ENCODE measurements around the gene HGFAC.

Gene HGFAC

DNA sequence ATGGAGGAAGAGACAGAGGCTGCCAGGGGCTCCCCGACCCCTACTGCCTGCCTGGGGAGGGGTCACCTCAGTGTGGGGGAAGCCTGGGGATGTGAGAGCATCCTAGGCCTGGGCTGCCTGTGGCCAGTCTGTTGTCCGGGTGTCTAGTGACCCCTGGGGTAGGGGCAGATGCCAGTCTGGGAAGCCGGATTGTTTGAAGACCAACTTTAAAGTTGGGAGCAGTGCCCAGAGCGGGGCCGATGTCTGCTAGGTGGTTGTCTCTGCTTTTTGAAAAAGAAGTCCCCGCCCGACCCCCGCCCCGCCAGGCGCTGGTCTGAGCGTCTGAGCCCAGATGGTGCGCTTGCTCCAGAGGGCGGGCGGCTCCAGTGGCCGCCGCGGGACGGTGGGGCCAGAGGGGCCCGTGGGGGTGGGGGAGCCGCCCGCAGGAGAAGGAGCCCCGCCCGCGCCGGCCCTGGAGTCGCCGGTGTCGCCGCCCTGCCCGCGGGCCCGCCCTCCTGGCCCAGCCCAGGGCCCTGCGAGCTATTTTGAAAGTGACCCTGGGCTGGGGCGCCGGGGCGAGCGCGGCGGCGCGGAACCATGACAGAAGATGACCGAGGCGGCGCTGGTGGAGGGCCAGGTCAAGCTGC, 21.1 kb downstream of the HGFAC start, which contains the start of gene DOK7:
Gene DOK7, plus strand, starts transcription at position 517 of the 626 bp plus-strand sequence. Its CDS starts 70 bp downstream, at position 587.
- DNase-seq (ENCODE audit: low spot score) = no peak

DNA sequence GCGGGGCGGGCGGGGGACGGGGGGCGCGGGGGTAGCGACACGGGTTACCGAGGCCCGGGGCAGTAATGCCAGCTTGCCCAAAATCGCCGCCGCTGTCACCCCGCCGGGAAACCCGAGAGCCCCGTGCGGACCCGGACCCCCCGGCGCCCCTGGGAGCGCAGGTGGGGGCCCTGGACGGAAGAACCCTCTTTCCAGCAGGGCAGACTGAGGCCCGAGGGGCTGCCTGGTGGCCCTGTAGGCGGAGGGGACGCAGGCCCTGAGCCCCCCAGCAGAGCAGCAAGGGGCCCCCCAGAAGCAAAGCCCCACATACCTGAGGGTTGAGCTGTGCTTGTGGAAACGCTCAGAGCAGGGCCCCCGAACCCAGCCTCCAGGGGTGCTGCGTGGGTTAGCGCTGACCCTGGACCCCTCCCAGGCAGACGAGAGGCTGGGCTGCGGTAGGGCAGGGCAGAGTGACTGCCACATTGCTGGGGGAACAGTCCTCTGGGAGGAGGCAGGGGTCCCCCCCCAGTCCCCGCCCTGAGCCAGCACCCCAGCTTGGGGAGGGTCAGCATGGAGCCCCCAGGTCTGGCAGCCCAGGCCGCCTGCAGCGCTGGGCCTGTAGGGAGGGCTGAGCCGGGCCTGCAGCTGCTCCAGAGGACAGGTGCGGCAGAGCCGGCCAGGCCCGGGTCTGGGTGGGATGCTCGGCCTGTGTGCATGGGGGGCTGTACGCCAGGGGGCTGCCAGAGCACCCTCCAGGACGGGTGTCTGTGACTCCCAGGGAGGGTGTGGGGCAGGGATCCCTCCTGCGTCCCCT, 22.0 kb downstream of the HGFAC start:
- DNase-seq (ENCODE audit: low spot score) = no peak

DNA sequence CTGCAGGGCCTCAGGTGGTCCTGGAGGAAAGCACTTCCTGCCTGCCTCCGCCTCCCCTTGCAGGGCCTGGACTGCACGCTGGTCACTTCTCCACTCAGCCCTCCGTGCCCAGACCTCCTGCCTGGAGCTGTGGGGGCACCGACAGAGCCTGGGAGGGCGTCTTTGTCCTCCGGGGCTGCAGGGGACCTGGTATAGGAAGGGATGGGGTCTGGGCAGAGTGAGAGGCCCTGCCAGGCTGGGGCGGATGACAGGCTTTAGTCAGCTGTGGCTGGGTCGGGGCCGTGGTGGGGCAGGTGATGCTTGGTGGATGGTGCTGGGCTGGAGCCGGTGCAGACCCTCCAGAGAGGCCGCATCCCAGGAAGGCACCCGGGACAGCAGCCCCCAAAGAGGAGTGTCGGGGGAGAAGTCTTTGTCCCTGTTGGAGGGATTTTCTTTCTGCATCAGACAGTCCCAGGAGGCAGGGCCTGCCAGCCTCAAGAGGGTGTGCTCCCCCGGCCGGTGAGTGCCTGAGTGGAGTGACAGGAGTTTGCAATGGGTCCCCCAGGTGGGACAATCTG, 22.7 kb downstream of the HGFAC start:
- no peak for DNase-seq (ENCODE audit: low spot score)

DNA sequence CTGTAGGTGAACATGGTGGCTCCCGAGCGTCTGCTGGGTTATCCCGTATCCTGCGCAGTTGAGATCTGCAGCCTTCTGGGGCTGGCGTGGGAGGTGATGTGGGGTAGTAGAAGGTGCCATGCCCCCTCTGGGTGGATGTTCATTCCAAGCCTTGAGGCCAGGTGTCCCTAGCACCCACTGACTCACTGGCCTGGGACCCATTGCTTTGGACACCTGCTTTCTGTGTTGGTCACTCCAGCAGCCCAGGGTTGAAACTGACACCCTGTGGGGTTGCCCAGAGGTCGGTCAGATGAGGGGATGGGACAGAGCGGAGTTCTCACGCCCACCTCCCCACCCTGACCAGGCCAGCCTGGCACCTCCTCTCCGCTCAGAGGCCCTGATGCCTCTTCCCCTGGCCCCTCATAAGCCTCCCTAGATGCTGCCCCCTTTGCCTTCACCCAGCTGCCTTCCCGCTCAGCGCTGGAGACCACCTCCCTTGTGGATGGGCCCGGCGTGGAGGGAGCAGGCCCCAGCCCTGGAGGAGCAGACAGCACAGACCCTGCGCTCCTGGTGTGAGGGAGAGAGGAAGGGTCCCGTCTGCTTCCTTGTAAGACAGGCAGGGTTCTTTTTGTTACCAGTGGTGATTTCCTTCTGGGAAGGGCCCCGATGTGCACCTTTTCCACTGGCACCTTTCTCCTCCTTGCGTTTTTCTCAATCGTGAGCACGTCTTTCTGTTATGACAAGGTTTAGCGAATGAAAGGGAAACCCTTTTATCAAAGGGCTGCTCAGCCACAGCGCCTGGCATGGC, 23.3 kb downstream of the HGFAC start:
- no peak for DNase-seq (ENCODE audit: low spot score)

DNA sequence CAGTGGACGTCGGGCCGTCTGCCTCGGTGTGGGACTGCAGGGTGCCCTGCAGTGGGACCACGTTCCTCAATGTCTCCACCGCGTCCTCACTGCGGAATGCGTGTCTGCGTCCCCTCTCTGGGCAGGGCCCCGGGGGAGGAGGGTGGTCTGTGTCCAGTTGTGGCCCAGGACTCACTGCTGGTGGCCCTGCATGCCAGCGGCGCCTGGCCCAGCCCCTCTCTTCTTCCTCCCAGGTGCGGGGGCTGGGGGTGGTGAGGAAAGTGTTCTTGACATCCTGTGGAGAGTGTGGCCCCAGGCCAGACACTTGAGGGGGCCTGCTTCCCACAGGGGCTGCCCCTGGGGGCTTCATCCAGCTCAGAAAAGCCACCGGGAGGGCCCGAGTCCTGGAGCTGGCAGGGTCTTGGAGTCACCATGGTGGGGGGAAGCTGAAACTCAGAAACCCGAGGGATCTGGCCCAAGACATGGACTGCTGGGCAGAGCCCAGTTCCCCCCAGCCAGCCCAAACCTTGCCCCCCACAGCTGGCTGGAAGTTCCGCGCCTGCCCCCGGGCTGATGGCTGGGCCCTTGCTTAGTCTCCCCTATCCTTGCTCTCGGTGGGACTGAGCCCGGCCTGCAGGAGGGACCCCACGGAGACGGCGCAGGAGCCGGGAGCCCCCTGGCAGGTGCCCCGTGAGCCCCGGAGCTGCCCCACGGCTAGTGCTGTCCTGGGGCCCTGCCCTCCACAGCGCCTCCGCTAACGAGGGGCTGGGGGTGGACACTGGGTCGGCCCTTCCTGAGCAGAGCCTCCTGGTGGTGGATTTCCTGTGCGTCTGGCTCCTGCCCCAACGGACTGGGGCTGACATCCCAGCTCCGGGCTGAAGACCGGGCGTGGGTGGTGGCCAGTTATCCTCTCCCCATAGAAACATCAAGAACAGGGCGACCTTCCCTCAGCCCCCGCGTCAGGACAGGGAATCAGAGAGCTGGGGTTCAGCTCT, 24.2 kb downstream of the HGFAC start:
- DNase-seq (ENCODE audit: low spot score) = no peak

DNA sequence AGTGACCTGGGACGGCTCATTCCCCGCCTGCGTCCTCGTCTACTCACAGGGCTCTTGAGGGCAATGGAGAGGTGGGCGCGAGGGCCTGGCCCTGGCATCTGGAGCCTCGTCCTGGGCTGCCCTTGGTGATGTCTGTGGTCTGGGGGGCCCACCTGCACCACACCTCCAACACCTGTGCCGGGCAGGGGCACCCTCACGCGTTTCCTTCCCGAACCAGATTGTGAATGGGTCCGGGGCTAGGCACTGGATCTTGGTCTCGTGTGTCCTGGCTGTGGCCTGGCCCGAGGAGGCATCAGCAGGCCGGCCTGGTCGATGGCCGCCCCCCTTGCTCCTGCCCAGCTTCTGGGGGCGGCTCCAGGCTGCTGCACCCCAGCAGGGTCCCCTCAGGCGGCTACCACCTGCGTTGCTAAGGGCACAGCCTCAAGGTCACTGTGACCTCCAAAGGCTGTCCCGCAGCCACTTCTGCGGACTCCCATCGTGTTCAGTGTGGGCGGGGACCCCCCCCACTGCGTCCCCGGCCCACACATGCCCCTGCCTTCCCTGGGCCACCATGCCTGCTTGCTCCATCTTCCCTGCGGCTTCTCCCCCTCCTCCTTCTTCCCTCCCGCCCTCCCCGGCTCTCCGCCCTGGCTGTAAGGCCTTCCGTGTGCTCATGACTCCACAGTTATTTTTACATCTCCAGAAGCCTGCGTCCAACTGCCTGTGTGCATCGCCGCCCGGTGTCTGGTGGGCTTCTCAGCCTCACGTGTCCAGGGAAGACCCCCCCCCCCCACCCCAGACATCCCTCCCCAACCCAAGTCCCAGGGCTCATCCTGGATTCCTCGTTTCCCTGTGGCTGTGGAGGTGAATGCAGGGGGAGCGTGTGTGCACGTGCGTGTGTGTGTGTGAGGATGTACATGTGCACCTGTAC, 25.2 kb downstream of the HGFAC start:
- DNase-seq (ENCODE audit: low spot score) = no peak

DNA sequence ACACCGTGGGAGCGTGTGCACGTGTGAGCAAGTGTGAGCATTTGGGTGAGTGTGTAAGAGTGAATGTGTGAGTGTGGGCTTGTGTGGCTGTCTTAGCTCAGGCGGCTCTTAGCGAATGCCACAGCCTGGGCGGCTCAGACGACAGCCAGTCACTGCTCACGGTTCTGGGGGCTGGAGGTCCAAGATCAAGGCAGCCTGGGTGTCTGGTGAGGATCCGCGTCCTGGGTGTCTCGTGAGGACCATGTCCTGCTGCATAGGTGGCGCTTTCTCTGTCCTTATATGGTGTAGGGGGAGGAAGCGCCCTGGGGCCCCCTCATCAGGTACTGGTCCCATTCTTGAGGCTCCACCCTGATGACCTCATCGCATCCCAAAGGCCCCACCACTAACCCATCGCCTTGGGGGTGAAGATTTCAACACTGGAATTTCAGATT, 25.8 kb downstream of the HGFAC start:
- DNase-seq (ENCODE audit: low spot score) = no peak

DNA sequence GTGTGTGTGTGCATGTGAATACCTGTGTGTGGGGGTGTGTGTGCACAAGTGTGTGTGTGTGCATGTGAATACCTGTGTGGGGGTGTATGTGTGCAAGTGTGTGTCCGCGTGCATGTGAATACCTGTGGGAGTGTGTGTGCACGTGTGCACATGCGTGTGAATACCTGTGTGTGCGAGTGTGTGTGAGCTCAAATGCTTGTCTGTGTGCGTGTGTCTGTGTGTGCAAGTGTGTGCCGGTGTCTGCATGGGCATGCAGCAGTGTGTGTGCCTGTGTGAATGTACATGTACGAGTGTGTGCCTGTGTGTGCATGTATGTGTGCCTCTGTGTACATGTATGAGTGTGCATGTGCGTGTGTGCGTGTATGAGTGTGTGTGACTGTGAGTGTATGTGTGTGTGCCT, 26.4 kb downstream of the HGFAC start:
- DNase-seq (ENCODE audit: low spot score) = no peak

DNA sequence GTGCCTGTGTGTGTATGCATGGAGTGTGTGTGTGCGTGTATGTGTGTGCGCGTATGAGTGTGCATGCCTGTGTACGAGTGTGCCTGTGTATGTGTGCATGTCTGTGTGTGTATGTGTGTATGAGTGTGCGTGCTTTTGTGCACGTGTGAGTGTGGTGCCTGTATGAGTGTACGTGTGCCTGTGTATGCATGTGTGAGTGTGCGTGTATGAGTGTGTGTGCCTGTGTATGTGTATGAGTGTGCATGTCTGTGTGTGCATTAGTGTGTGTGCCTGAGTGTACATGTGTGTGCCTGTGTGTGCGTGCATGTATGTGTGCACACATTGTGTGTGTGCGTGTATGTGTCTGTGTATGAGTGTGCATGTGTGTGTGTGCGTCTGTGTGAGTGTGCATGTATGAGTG, 27.0 kb downstream of the HGFAC start:
- DNase-seq (ENCODE audit: low spot score) = no peak

DNA sequence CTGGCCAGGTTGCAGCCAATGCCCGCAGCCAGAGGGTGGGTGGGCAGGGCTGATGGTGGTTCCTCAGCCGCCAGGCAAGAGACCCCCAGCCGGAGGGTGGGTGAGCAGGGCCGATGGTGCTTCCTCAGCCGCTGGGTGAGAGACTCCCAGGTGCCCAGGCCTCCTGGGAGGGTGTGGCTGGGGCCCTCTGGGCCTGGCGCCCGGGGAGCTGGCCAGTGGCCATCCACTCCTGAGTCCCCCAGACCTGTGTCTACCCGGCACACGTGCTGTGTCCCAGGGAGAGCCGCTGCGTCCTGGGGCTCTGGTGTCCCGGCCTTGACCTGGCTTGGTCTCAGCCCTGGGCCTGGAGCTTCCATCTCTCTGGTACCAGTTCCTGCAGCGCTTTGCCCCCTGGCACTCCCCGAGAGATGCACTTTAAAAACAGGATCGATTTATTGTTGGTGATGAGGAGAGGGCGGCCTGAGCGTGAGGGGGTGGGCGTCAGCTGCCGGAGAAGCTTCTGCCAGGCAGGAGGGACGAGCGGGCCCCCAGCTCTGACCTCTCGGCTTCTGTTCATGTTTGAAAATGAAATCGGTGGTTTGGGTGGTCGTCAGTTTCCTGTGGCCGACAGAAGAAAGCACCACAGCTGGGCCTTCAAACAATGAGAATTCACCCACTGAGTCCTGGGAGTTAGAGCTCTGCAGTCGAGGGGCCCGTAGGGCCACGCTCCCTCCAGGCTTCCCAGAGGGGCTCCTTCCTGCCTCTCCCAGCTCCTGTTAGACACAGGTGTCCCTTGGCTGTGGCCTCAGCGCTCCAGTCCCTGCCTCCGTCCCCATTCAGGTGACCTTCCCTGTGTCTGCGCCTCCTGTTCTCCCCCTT, 27.8 kb downstream of the HGFAC start:
- DNase-seq (ENCODE audit: low spot score) = no peak

DNA sequence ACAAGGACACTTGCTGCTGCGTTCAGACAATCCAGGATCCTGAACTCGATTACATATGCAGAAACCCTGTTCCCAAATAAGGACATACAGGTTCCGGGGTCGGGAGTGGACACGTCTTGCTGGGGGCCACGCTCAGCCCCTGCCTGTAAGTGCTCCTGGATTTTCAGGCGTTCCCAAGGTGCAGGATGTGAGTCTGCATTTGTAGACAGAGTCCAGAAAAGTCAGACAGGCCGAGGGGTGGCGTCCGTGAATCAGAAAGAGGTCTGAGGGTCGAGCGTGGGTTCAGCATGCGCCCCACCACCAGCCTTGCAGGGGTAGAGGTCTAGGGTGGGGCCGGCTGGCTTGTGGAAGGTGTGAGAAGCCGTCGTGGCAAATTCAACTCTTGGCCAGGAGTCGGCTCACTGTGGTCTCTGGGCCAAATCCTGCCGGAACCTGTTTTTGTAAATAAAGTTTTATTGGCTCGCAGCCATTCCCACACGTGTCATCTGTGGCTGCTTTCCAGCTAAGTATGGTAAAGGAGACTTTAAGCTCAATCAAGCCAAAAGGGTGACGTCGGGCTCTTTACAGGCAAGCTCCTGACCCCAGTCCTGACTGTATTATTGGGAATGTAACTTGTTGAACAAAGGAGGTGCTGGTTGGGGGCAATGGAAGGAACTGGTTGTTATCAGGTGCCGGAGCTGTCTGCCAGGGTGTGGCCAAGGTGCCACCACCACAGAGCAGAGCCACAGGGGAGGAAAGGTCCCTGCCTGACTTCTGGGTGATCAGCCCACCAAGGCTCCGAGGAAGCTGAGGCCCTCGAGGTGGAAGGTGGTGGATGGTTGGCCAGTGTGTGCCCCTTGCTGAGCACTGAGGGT, 28.7 kb downstream of the HGFAC start:
- DNase-seq (ENCODE audit: low spot score) = no peak

DNA sequence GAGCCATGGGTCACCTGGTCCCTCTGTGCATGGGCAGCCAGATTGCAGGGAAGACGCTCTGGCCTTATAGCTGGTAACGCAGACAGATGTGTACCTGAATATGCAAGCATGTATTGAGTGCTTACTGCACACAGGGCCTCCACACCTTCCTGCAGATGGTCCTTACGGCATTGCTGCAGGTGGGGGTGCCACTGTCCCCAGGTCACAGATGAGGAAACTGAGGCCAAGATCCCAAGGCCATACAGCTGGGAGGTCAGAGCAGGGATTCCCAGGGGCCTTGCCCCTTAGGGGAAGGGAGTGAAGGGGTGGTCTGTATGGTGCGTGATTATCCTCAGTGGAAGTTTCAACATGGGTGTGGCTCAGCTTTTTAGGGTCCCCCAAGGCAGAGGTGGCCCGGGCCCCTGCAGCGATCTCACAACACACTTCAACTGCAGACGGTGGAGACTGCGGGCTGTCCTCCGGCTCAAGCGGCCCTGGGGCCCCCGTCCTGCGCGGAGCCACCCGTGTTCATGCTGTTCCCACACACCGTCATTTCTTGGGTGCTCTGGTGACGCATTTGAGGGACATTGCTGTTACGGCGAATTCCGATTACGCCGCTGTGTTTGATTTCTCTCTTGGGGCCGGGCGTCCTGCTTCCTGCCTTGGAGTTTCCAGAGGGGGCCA, 29.5 kb downstream of the HGFAC start:
- no peak for DNase-seq (ENCODE audit: low spot score)

DNA sequence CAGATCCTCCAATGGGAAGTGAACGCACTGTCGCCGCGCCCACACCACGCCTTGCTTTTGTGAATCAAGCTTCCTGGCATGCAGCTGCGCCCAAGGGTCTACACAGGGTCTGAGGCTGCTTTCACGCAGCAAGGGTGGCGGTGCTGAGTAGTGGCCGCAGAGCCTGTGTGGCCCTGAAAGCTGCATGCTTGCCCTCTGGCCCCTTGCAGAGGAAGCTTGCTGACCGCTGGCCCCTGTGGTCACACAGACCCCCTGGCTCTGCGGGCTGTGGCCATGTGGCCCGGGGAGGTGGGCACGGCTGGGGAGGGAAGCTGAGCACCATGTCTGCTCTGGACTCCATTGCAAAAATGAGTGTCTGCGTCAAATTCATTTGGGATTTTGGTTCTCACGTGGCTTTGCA, 30.1 kb downstream of the HGFAC start:
- DNase-seq (ENCODE audit: low spot score) = no peak

DNA sequence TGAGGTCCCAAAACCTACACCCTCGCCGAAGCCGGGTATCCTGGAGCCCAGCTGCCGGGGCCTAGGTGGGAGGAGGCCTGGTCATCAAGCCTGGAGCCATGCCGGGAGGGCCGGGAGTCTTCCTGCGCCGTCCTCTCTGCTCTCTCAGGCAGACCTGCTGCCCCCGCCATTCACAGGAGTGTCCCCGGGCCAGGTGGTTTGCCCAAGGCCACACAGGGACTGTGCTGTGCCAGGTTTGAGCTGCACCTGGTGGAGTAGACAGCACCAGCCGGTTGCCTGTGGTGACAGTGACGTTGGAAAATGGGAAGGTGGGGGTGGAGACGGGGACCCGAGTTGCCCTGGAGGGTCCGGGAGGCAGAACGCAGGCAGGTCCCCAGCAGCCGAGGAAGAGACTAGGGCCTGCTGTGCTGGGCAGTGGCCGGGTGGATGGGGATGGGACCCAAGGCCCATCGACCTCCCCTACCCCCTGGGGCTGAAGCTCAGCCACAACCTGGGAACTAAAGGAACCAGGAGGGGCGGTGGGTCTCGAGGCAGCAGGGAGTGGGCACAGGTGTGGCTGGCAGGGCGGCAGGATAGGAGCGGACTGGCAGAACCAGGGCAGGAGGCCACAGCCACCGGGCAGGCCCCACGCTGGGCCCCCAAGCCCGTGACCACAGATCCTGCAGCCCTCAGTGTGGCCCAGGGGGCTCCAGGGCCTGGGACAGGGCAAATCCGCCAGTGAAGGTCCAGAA, 30.8 kb downstream of the HGFAC start:
- DNase-seq (ENCODE audit: low spot score) = no peak

DNA sequence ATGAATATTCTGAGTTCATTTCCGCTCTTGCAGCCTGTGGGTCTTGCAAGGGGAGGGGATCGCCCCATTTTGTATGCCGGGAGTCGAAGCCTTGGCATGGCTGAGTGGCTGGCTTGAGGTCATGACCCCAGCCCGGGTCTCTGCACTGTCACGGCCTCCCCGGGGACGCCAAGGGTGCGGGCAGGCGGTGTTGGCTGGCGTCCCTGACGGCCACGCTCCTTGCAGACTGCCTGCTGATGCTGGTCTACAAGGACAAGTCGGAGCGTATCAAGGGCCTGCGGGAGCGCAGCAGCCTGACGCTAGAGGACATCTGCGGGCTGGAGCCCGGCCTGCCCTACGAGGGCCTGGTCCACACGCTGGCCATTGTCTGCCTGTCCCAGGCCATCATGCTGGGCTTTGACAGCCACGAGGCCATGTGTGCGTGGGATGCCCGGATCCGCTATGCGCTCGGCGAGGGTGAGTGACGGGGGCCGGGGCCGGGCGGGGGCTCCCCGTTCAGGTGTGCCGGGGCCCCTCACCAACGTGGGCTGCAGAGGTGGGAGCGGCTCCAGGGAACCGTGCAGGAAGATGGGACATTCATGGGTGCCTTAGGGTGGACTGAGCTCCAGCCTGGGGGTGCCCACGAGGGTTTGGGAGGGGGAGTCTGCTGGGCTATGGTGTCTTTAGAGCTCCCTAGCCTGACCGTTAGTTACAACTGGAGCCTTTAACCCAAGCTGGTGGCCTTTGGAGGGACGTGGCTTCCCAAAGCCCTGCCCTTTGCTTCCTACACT, 31.6 kb downstream of the HGFAC start:
- DNase-seq (ENCODE audit: low spot score) = no peak
